ENCODE measurements around the gene BCAS3.
A peak's percentile ranks its signal among the peaks of the same experiment; 100 is the strongest.

BCAS3 gene

GRCh38 chr17:61323003-61323908, 645.6 kb downstream of the BCAS3 start:
- peak; percentile 43 to 45 for DNase-seq (ENCODE audit: low read depth in 2 of 2)
- TF ChIP-seq CTCF (IDR thresholded peaks at IDR 0.05; ENCODE audit: low read depth, low read length): no peak
- H3K4me3 ChIP-seq (replicated peaks in 1 of 2; ENCODE audit: low read depth in 2 of 2, low read length in 2 of 2): no peak overlapping the region

GRCh38 chr17:61323909-61324868, 646.5 kb downstream of the BCAS3 start:
- no peak overlapping the region for H3K4me3 ChIP-seq (replicated peaks in 1 of 2; ENCODE audit: low read depth in 2 of 2, low read length in 2 of 2)
- no peak for TF ChIP-seq CTCF (IDR thresholded peaks at IDR 0.05; ENCODE audit: low read depth, low read length)
- peak in 1 of 2 donors; percentile 79 for DNase-seq (ENCODE audit: low read depth in 2 of 2)

- H3K4me3 ChIP-seq (replicated peaks in 1 of 2; ENCODE audit: low read depth in 2 of 2, low read length in 2 of 2): no peak overlapping the region
- no peak for TF ChIP-seq CTCF (IDR thresholded peaks at IDR 0.05; ENCODE audit: low read depth, low read length)
- DNase-seq (ENCODE audit: low read depth in 2 of 2): peak in 1 of 2 donors; percentile 45
Measured at GRCh38 chr17:61324950-61325349, 647.3 kb downstream of the BCAS3 start.

- TF ChIP-seq CTCF (IDR thresholded peaks at IDR 0.05; ENCODE audit: low read depth, low read length): no peak
- DNase-seq (ENCODE audit: low read depth in 2 of 2): peak in 1 of 2 donors; percentile 96
- H3K4me3 ChIP-seq (replicated peaks in 1 of 2; ENCODE audit: low read depth in 2 of 2, low read length in 2 of 2): no peak overlapping the region
Measured at GRCh38 chr17:61325382-61326073, 647.9 kb downstream of the BCAS3 start.

- no peak for TF ChIP-seq CTCF (IDR thresholded peaks at IDR 0.05; ENCODE audit: low read depth, low read length)
- no peak overlapping the region for H3K4me3 ChIP-seq (replicated peaks in 1 of 2; ENCODE audit: low read depth in 2 of 2, low read length in 2 of 2)
- no peak for DNase-seq (ENCODE audit: low read depth in 2 of 2)
Measured at GRCh38 chr17:61326330-61326729, 648.7 kb downstream of the BCAS3 start.

- TF ChIP-seq CTCF (IDR thresholded peaks at IDR 0.05; ENCODE audit: low read depth, low read length): no peak
- DNase-seq (ENCODE audit: low read depth in 2 of 2): no peak
Measured at GRCh38 chr17:61328351-61328750, 650.7 kb downstream of the BCAS3 start.

More at GRCh38 chr17:61328351-61328750, 650.7 kb downstream of the BCAS3 start:
- H3K4me3 ChIP-seq (replicated peaks in 1 of 2; ENCODE audit: low read depth in 2 of 2, low read length in 2 of 2): no peak overlapping the region
